NCI-H2196 (cell line): ENCODE results near the gene UBAP2.
"Not testable (repeated sequence)": the region's sequence is repeated elsewhere in the genome, so short reads cannot be mapped to it uniquely, and the experiment has no call there.

Source experiments
- DNase-seq: peaks from one replicate; lab custom pipeline; 2025; ENCODE audit not compliant: unreplicated experiment; lab: John Stamatoyannopoulos, UW

The UBAP2 gene

DNA sequence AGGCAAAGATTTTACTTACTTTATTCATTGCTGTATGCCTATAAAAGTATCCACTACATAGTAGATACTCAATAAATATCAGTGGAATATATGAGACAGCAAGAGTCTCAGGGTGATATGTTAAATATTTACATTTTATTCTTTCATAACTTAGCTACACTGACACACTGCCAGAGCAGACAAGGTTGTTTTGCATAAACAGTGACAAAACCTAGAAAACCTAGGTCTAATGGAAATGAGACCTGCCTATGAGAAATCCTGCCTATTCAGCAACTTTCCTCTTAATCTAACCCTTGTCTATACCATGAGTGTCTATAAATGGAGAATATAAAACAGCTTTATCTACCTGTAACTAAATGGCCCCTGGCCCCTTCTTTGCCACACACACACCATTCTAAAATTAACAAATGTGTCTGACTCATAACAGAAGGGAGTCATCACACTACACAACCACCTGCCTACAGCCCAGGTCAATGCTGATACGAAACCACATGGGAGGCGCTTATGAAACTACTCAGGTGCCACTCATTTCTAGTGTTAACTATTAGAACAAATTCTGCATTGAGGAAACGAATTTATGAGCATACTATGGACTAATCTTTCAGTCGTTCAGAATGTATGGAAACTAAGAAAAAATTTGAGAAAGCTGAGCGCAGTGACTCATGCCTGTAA, 60.3 kb downstream of the UBAP2 start:
- DNase-seq = no peak

DNA sequence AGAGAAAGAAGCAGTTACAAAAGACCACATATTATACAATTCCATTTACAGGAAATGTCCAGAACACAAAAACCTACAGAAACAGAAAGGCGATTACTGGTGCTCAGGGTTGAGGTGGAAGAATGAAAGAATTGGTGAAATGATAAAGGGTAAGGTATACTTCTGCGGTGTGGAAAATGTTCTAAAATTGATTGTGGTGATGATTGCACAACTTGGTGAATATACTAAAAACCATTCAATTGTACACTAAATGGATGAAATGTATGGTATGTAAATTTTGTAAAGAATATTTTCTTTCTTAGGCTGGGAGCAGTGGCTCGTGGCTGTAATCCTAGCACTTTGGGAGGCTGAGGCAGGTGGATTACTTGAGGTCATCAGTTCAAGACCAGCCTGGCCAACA, 72.3 kb downstream of the UBAP2 start:
- no peak for DNase-seq

DNA sequence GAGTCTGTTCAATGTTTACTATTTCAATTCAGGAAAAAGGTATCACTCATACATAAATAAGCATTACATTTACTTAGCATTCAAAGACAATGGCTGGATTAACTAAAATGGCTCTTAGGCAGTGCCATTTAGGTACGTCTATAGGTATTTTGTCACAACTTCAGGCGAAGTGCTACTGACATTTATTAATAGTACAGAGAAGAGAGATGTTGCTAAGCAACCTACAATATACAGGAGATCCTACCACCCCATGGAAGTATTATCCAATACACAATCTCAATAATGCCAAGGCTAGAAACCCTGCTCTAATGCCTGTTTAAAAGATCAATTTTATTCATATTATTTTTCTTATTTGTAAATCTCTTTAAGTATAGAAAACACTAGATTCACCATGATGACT, 76.0 kb downstream of the UBAP2 start:
- no peak for DNase-seq

DNA sequence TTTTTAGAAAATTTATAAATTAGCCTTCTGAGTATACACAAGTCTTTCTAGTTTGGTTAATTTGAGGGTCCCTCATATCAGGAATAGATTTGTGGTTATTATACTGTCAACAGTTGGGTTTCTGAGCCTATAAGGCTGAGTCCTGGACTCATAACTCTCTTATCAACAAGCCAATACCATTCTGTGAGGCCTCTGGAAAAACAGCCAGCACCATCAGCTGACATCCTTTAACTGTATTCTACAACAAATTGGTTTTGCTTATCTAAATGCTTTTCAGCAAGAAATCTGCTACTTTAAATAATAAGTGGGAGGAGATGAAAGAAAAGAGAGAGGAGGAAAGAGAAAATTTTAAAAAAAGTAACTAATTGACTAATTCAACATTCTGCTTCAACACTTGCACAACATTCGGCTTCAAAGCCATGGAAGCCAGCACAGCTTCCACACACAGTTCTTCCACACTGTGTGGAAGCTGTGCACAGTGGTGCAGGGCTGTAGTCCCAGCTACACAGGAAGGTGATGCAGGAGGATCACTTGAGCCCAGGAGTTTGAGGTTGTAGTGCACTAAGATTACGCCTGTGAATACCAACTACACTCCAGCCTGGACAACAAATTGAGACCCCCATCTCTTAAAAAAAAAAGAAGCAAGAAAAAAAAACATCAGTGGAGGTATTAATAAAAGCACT, 84.5 kb downstream of the UBAP2 start:
- no peak for DNase-seq

DNA sequence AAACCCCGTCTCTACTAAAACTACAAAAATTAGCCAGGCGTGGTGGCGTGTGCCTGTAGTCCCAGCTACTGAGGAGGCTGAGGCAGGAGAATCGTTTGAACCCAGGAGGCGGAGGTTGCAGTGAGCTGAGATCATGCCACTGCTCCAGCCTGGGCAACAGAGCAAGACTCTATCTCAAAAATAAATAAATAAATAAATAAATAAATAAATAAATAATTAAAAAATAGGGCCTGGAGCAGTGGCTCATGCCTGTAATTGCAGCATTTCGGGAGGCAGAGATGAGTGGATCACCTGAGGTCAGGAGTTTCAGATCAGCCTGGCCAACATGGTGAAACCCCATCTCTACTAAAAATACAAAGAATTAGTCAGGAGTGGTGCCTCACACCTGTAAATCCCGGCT, 86.2 kb downstream of the UBAP2 start:
- not testable (repeated sequence) for DNase-seq

DNA sequence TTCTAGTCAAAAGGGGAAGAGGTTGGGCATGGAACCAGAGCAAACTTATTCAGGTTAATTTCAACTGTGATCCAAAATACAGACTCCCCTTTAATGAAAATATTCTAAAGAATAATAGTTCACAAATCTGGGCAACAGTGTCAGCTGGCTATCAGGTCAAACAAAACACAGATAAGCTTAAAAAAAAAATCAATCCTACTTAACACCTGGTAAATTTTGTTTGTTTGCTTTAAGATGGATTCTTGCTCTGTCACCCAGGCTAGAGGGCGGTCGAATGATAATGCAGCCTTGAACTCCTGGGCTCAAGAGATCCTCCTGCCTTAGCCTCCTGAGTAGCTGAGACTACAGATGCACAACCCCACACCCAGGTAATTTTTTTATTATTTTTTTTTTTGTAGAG, 89.0 kb downstream of the UBAP2 start:
- DNase-seq = no peak

DNA sequence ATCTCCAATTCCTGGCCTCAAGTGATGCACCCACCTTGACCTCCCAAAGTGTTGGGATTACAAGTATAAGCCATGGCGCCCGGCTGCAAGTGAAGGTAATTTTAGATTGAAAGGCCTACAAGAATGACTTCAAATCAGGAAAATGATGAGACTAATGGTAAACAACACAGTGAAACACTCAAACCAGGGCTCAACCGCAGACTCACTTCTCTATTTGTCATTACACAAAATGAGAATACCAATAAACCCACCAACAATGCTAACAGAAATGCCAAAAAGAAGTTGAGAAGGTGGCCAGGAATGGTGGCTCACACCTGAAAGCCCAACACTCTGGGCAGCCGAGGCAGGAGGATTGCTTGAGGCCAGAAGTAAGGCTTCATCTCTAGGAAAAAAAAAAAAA, 92.1 kb downstream of the UBAP2 start:
- DNase-seq = no peak

DNA sequence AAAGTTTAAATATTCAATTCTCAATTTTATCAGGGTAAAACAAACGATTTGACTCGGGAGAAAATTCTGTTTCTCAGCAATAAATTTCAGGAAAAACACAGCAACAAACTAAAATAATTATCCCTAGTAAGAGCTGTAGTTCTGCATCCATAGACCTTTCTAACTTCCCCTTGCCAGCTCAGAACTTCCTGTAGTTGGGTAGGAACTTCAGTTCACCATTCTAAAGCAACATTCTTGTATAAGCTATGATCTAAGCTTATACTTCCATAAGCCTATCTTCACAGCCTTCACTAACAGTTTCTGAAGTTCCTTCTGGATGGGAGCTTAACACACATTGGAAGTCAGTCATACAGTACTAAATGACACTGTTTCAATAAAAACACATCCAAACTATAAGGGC, 96.6 kb downstream of the UBAP2 start:
- no peak for DNase-seq

DNA sequence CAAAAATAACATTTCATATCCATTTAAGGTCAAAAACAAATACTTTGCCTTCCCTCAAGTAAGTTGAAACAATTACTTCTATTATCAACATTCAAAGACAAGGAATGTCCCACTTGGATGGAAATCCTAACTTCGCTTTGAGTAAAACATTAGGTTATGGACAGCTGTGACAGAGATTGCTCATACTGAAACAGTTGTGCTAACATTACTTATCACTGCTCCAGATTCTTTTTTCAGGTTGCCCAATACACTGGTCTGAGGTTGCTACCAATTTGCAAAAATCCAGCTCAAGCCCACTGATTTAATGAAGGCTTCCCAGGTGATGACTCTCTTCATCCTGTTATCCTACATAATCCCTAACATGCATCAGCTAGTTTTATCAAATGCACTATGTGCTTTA, 98.3 kb downstream of the UBAP2 start:
- DNase-seq = no peak

DNA sequence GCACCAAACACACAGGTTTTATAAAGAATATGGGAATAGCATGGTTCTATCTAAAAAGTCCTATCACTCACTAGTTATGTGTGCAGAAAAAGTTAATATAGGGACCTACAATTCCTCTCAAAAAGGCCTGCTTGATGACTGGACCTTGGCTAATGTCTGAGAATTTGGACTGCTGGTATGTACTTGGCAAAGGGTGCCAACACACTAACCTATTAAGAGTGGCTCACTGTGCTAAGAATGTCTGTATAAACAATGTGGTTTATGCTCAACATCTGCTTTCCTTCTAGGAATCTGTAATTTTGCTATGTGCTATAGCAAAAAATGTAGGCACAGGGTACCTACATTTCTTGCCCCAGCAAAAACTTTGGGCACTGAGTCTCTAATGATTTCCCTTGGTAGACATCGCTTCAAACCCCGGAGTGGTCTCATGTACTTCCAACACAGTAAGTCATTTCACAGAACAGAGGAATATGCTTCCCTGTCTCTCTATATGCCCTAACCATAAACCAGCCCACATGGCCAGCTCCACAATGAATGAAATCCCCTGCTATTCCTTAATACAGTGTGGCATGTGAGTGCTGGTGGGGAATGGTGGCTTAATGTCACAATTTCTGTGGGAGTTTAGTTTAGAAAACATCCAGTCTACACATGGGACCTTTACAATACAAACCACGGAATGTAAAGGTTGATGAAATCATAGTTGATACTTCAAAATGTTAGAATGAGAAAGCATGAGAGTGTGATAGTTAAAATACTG, 101.7 kb downstream of the UBAP2 start:
- no peak for DNase-seq

DNA sequence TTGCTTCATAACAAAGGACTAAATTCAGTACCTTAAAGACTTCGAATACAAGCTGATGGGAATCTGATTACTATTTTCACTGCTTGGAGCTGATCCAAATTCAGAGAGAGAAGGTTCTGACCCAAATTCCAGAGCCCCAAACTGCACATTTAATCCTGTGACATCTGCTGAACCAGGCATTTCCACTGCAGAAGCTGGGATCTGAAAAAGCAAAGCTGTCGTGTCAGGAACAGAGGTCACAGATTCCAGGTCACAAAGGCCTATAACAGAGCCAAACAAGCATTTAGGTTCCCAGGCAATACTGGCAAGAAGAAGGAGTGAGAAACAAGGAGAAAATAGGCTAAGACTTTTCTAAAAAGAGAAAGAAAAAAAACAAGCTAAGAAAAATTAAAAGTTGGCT, 105.3 kb downstream of the UBAP2 start:
- no peak for DNase-seq

DNA sequence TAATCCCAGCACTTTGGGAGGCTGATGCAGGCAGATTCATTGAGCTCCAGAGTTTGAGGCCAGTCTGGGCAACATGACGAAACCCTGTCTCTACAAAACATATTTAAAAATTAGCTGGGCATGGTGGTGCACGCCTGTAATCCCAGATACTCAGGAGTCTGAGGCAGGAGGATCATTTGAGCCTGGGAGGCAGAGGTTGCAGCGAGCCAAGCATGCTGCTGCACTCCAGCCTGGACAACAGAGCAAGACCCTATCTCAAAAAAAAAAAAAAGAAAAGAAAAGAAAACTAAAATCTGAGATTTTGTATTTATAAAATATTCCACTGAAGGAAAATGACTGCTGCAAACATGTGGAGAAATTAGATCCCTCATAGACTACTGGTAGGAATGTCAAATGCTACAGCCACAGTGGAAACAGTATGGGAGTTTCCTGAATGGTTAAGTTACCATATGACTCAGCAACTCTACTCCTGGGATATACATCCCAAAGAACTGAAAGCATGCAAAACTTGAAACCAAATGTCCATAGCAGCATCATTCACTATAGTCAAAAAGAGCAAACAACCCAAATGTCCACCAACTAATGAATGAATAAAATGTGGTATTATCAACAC, 106.1 kb downstream of the UBAP2 start:
- DNase-seq = no peak

DNA sequence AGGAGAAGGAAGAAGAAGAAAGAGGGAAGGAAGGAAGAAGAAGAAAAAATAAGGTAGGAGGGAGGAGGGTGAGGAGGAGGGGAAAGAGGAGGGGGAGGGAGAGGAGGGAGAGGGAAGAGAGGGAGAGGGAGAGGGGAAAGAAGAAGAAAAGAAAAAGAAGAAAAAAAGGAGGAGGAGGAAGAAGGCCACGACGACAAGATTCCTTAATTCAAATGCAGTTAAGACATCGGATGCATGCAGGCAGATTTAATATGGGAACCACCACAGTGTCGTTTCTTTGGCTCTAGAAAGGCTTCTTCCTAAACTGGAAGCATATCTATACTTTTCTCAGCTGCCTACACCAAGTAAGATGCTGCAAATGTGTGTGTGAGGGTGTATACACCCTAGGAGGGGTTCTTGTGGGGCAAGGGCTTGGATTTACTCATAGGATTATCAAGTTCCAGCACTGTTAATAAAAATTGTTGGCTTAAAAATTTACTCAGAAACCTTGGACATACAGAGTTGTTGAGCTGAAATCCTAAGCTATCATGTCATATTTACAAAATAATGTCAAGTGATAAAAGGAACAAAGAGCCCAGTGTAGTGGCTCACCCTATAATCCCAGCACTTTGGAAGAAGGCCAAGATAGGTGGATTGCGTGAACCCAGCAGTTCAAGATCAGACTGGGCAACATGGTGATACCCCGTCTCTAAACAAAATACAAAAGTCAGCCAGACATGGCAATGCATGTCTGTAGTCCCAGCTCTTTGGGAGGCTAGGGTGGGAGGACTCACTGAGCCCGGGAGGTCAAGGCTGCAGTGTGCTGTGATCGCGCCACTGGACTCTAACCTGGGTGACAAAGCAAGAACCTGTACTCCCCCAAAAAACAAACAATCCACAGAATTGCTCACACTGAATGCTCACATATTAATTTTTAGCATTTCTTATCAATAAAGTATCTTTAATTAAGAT, 108.5 kb downstream of the UBAP2 start:
- peak; percentile 74 for DNase-seq

DNA sequence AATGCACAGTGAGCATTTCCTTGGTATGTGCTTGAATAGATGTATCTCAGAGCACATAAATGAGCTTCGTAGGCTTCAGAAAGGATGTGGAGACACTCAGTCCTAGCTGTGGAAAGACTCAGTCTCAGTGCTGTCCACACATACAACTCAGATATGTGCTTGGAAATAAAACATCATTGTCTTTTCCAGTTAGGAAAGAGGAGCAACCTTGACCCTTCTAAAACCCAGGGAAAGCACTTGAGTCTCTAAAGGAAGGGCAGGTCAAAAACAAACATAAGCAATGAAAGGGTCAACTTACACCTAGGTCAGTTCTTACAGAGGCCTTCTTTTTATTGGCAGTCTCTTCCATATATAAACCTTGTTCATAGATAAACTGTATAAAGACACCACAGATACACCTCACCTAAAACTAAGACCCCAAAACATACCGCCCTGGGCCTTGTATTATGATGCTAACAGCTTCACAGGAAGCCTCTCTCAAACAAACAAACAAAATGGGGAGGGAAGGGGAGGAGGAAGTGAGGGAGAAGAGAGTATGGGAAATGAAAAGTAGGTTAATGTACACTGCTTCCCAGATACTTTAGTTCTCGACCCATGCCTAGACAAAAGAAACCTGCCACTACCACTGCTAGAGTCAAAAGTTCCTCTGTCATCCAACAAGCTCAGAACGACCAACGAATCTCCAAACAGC, 114.4 kb downstream of the UBAP2 start:
- DNase-seq = no peak

DNA sequence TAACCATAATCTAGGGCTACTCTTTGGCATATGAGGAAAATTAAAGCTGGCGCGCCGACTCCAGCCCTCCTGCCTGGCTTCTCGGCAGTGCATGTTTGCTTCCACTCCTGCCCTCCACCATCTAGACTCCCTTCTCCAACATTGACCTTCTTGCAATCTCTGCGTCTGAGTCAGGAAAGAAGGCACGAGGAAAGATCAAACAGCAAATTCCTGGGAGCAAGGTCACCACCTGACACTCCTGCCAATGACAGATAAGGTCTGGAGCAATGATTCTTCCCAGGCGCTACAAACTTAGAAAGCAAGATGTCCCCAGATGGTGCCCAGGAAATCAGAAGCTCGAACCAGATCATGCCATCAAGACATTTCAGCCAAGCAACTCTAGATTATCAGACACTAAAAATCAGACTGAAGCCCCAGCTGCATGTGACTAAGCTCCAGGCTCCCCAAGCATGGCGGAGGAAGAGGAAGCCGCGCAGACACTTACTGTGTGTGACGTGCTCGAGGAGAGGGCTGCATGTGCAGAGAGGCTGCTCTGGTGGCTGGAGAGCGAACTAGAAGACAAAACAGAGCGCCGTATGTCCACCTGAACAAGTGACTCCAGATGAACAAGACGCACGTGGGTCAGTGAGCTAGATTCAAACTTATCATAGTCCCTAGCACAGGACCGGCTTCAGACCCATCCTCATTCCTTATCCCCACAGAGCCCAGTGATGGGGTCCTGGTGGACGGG, 116.4 kb downstream of the UBAP2 start:
- DNase-seq = no peak

DNA sequence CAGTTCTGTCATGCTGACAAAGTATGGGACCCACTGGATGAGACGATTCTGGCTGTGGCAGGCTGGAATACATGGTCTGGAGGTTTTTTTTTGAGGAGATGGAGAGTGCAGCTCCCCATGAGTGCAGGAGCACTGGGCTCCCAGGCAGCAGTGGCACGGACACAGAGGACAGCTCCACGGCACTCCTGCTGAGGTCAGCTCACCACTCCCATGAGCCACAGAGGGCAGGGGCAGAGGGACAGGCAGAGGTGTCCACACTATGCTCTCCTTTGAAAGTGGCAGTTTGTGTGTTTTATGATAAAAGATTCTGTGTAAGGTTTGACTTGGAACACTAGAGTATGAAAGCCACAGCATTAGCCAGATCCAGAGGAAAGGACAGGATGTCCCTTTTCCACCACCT, 117.4 kb downstream of the UBAP2 start:
- no peak for DNase-seq

DNA sequence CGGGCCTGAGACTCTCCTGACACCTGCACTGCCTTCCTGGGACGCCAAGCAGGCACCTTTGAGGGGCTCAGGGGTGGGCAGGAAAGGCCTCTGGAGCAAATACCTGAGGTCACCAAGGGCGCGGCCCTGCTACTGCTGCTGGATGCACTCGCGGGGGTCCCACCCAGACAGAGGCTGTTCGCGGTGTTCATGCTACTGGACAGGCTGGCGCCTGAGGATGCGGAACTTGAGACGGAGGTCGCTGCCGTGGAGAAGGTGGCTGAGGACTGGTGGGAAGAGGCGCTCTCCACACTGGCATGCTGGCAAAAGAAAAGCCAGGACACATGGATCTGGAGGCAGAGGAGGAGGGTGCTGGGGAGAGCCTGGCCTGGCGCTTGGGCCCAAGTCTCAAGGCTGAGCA, 121.0 kb downstream of the UBAP2 start:
- DNase-seq = no peak

DNA sequence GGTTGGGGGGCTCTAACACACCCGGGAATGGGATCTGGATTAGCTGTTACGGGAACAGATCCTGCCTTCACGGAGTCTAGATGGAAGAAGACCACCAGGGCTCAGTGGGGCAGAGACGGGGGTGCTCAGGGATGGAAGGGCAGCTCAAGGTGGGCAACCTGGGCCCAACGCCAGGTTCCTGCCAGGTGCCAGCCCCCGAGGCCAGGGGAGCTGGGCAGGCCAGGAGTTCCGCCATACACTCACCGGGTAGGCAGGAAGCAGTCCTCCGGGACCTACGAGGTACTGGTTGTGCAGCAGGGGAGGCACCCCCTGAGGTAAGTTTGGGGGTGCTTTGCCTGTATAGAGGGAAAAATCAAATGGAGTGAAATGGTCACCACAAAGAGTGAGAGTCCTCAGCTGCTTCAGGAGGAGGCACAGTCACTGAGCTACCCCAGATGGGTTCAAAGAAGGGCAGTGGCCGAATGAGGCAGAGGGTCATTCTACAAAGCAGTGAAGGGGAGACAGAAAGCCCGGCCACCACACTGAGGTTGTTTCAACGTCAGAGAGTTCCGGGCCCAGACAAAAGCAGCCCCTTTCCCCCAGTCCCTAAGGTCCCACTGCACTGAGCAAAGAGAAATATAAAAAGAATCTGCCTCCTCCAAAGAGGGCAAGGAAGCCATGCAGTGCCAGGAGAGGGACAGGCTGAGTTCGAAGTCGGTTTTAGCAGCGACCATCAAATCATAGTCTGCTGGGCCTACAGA, 121.8 kb downstream of the UBAP2 start:
- DNase-seq = no peak
